GM23338 (cell line): Measurements from ENCODE around the gene UQCRC1. TPM values are rescaled to one million over a fixed set of nuclear protein-coding genes. Genes with fewer than 3 reads are reported as not detected.

Source experiments
- ATAC-seq: fragments of 200-7000 bp; cut with Tn5 transposase; 3 replicates; pipeline ENCODE4 v1.9.1; 2020
- DNase-seq: peaks from one replicate; pipeline ENCODE4 v3.0.0-alpha.2; 2015; ENCODE audit warnings: low spot score
- H2AFZ ChIP-seq: fragments of 200-600 bp; sonication (generic); 2 replicates; pipeline ENCODE4 v1.8.0; 2016; ENCODE audit warnings: antibody characterized with exemption, mild to moderate bottlenecking, moderate library complexity
- H3F3A ChIP-seq: fragments of 200-600 bp; sonication (generic); replicated peaks from 2 replicates; pipeline ENCODE4 v1.8.0; 2017; ENCODE audit warnings: antibody characterized with exemption, mixed run types, low read depth
- H3K27ac ChIP-seq: fragments of 200-600 bp; sonication (generic); 2 replicates; pipeline ENCODE4 v1.6.1; 2016; ENCODE audit warnings: low read depth
- H3K27me3 ChIP-seq: fragments of 200-600 bp; sonication (generic); 2 replicates; pipeline ENCODE4 v1.8.0; 2016; ENCODE audit warnings: mild to moderate bottlenecking, mixed run types, moderate library complexity; ENCODE audit not compliant: insufficient read depth
- H3K36me3 ChIP-seq: fragments of 200-600 bp; sonication (generic); 2 replicates; pipeline ENCODE4 v1.8.0; 2016; ENCODE audit warnings: mild to moderate bottlenecking; ENCODE audit not compliant: insufficient read depth
- H3K4me1 ChIP-seq: fragments of 200-600 bp; sonication (generic); 2 replicates; pipeline ENCODE4 v1.8.0; 2016; ENCODE audit warnings: mild to moderate bottlenecking, moderate library complexity; ENCODE audit not compliant: insufficient read depth
- H3K4me2 ChIP-seq: fragments of 200-600 bp; sonication (generic); 2 replicates; pipeline ENCODE4 v1.7.1; 2017; ENCODE audit warnings: mixed run types
- H3K4me3 ChIP-seq: fragments of 200-600 bp; sonication (generic); 2 replicates; pipeline ENCODE4 v1.6.1; 2016; ENCODE audit warnings: mixed run types
- H3K79me2 ChIP-seq: fragments of 200-600 bp; sonication (generic); replicated peaks from 2 replicates; pipeline ENCODE4 v1.8.0; 2017; ENCODE audit warnings: mild to moderate bottlenecking; ENCODE audit not compliant: insufficient read depth
- H3K9me2 ChIP-seq: fragments of 200-600 bp; sonication (generic); 2 replicates; pipeline ENCODE4 v1.8.0; 2017; ENCODE audit not compliant: insufficient read depth
- H4K20me1 ChIP-seq: fragments of 200-600 bp; sonication (generic); replicated peaks from 2 replicates; pipeline ENCODE4 v1.8.0; 2017; ENCODE audit warnings: mild to moderate bottlenecking; ENCODE audit not compliant: insufficient read depth
- H3K27ac Mint-ChIP-seq: 2 replicates; pipeline ENCODE4 v1.8.0; 2020; ENCODE audit warnings: inconsistent platforms, mild to moderate bottlenecking, moderate library complexity, mixed read lengths
- H3K27me3 Mint-ChIP-seq: 3 replicates; pipeline ENCODE4 v1.8.0; 2022; ENCODE audit warnings: low read depth, mild to moderate bottlenecking, moderate library complexity, mixed read lengths, inconsistent platforms; ENCODE audit not compliant: insufficient read depth, poor library complexity
- H3K36me3 Mint-ChIP-seq: 3 replicates; pipeline ENCODE4 v1.8.0; 2021; ENCODE audit warnings: low read depth, mild to moderate bottlenecking, inconsistent platforms, moderate library complexity, mixed read lengths
- H3K4me1 Mint-ChIP-seq: 3 replicates; pipeline ENCODE4 v1.8.0; 2020; ENCODE audit warnings: mild to moderate bottlenecking, inconsistent platforms, mixed read lengths
- H3K4me3 Mint-ChIP-seq: 3 replicates; pipeline ENCODE4 v1.8.0; 2021; ENCODE audit warnings: moderate library complexity, mild to moderate bottlenecking, inconsistent platforms, mixed read lengths
- H3K9me3 Mint-ChIP-seq: 3 replicates; pipeline ENCODE4 v1.8.0; 2020; ENCODE audit warnings: moderate library complexity, mild to moderate bottlenecking, inconsistent platforms, mixed read lengths
- CREB1 ChIP-seq: fragments of 250-450 bp; sonication (Bioruptor Pico); IDR thresholded peaks from 2 replicates; pipeline ENCODE4 v1.5.0; 2020; ENCODE audit warnings: low read depth, mild to moderate bottlenecking, moderate library complexity
- CTCF ChIP-seq, 2 experiments: fragments of 200-600 bp in 1 of 2; sonication (generic) in 1 of 2; conservative IDR thresholded peaks; 2 replicates each; pipeline versions ENCODE4 v1.5.1 to v1.6.1; 2016 to 2017; ENCODE audit warnings: antibody characterized with exemption in 2 of 2, low read depth in 2 of 2, mild to moderate bottlenecking in 2 of 2, moderate library complexity in 1 of 2
- ETS1 ChIP-seq: IDR thresholded peaks from 2 replicates; pipeline ENCODE4 v1.6.1; 2016; ENCODE audit warnings: antibody characterized with exemption
- EZH2 ChIP-seq: fragments of 200-600 bp; sonication (generic); IDR thresholded peaks from one replicate; pipeline ENCODE4 v1.8.0; 2017; ENCODE audit warnings: antibody characterized with exemption, mild to moderate bottlenecking, low read depth; ENCODE audit not compliant: unreplicated experiment
- EZH2phosphoT487 ChIP-seq: fragments of 200-600 bp; sonication (generic); IDR thresholded peaks from one replicate; pipeline ENCODE4 v1.8.1; 2018; ENCODE audit warnings: antibody characterized with exemption; ENCODE audit not compliant: unreplicated experiment
- JUNB ChIP-seq: IDR thresholded peaks from one replicate; pipeline ENCODE4 v1.6.1; 2016; ENCODE audit warnings: antibody characterized with exemption; ENCODE audit not compliant: unreplicated experiment
- NANOG ChIP-seq: IDR thresholded peaks from 2 replicates; pipeline ENCODE4 v1.6.1; 2016; ENCODE audit warnings: antibody characterized with exemption, borderline replicate concordance
- POLR2AphosphoS5 ChIP-seq: IDR thresholded peaks from 2 replicates; pipeline ENCODE4 v1.6.1; 2016; ENCODE audit warnings: antibody characterized with exemption, low read depth
- REST ChIP-seq: IDR thresholded peaks from one replicate; pipeline ENCODE4 v1.6.1; 2018; ENCODE audit warnings: antibody characterized with exemption; ENCODE audit not compliant: unreplicated experiment
- STAT1 ChIP-seq: IDR thresholded peaks from one replicate; pipeline ENCODE4 v1.6.1; 2016; ENCODE audit warnings: antibody characterized with exemption; ENCODE audit not compliant: unreplicated experiment
- ZNF114 ChIP-seq: fragments of 250-450 bp; sonication (Bioruptor Pico); IDR thresholded peaks from 2 replicates; pipeline ENCODE4 v1.5.0; 2020; ENCODE audit warnings: mild to moderate bottlenecking, moderate library complexity
- ZNF331 ChIP-seq: fragments of 250-450 bp; sonication (Bioruptor Pico); IDR thresholded peaks from 2 replicates; pipeline ENCODE4 v1.5.0; 2020; ENCODE audit warnings: low read depth, mild to moderate bottlenecking, moderate library complexity
- ZNF462 ChIP-seq: fragments of 250-450 bp; sonication (Bioruptor Pico); IDR thresholded peaks from 2 replicates; pipeline ENCODE4 v1.5.0; 2020; ENCODE audit warnings: mild to moderate bottlenecking, moderate library complexity
- polyA plus RNA-seq: library from polyadenylated mRNA; unstranded; fragments of >200 nt; fragmentation: Nextera tagmentation; extraction: Ambion mirVana; gene quantifications from 2 replicates; pipeline ENCODE4 v1.2.1, GENCODE V29; 2016
- total RNA-seq: library from RNA; depleted of rRNA; stranded (reverse); fragments of >200 nt; shearing (Covaris generic); gene quantifications from 2 replicates; pipeline ENCODE4 v1.2.3, GENCODE V29; 2014

The UQCRC1 gene
- total and polyA plus RNA-seq, 2 experiments from 2014 or later, result 232 to 439 TPM

- no peak overlapping the region for H3K27ac ChIP-seq
- no peaks in the 10 kb centered on the region for H4K20me1 ChIP-seq
- H3K36me3 Mint-ChIP-seq, result no peaks in the 10 kb centered on the region; the same call in 2 of the 3 replicates
- H3F3A ChIP-seq, result no peaks in the 10 kb centered on the region
- no peak overlapping the region for H3K27ac Mint-ChIP-seq
- ATAC-seq, result no peak
- H3K4me3 ChIP-seq, result no peak overlapping the region
- TF ChIP-seq EZH2phosphoT487 (no peak), ZNF114 (CRISPR knock-in tag) (no peak), EZH2 (no peak), STAT1 (no peak), ZNF462 (CRISPR knock-in tag) (no peak), CTCF (conservative IDR thresholded peaks at IDR 0.05; ENCODE audit: low read depth in 2 of 2) (no peak), REST (no peak), ZNF331 (CRISPR knock-in tag) (no peak), CREB1 (CRISPR knock-in tag) (no peak), JUNB (no peak), NANOG (no peak), POLR2AphosphoS5 (no peak), ETS1 (no peak)
- no peaks in the 10 kb centered on the region for H3K79me2 ChIP-seq
- no peak for DNase-seq
- H3K4me1 ChIP-seq, result no peaks in the 10 kb centered on the region
- H3K27me3 ChIP-seq, result no peaks in the 10 kb centered on the region
- H3K9me3 Mint-ChIP-seq, result no peaks in the 10 kb centered on the region; the same call in 2 of the 3 replicates
- no peak overlapping the region for H3K4me3 Mint-ChIP-seq
- H3K4me1 Mint-ChIP-seq, result no peaks in the 10 kb centered on the region
- H3K9me2 ChIP-seq, result no peaks in the 10 kb centered on the region
- H3K4me2 ChIP-seq, result no peak overlapping the region
- no peaks in the 10 kb centered on the region for H3K36me3 ChIP-seq
- no peak overlapping the region for H2AFZ ChIP-seq
- H3K27me3 Mint-ChIP-seq, result peaks cover 9% of the 10 kb centered on the region
Observed at GRCh38 chr3:48569400-48569799, 40.0 kb downstream of the UQCRC1 start.
